GM23338 (cell line): ENCODE data around the gene RASGRP3. TPM values are rescaled to one million over a fixed set of nuclear protein-coding genes. Genes with fewer than 3 reads are reported as not detected.
A peak's percentile ranks its signal among the peaks of the same experiment; 100 is the strongest.

Experiments
- ATAC-seq: fragments of 200-7000 bp; cut with Tn5 transposase; 3 replicates; pipeline ENCODE4 v1.9.1; 2020
- DNase-seq: peaks from one replicate; pipeline ENCODE4 v3.0.0-alpha.2; 2015; ENCODE audit warnings: low spot score
- H2AFZ ChIP-seq: fragments of 200-600 bp; sonication (generic); 2 replicates; pipeline ENCODE4 v1.8.0; 2016; ENCODE audit warnings: antibody characterized with exemption, mild to moderate bottlenecking, moderate library complexity
- H3F3A ChIP-seq: fragments of 200-600 bp; sonication (generic); replicated peaks from 2 replicates; pipeline ENCODE4 v1.8.0; 2017; ENCODE audit warnings: antibody characterized with exemption, mixed run types, low read depth
- H3K27ac ChIP-seq: fragments of 200-600 bp; sonication (generic); 2 replicates; pipeline ENCODE4 v1.6.1; 2016; ENCODE audit warnings: low read depth
- H3K27me3 ChIP-seq: fragments of 200-600 bp; sonication (generic); 2 replicates; pipeline ENCODE4 v1.8.0; 2016; ENCODE audit warnings: mild to moderate bottlenecking, mixed run types, moderate library complexity; ENCODE audit not compliant: insufficient read depth
- H3K36me3 ChIP-seq: fragments of 200-600 bp; sonication (generic); 2 replicates; pipeline ENCODE4 v1.8.0; 2016; ENCODE audit warnings: mild to moderate bottlenecking; ENCODE audit not compliant: insufficient read depth
- H3K4me1 ChIP-seq: fragments of 200-600 bp; sonication (generic); 2 replicates; pipeline ENCODE4 v1.8.0; 2016; ENCODE audit warnings: mild to moderate bottlenecking, moderate library complexity; ENCODE audit not compliant: insufficient read depth
- H3K4me2 ChIP-seq: fragments of 200-600 bp; sonication (generic); 2 replicates; pipeline ENCODE4 v1.7.1; 2017; ENCODE audit warnings: mixed run types
- H3K4me3 ChIP-seq: fragments of 200-600 bp; sonication (generic); 2 replicates; pipeline ENCODE4 v1.6.1; 2016; ENCODE audit warnings: mixed run types
- H3K79me2 ChIP-seq: fragments of 200-600 bp; sonication (generic); replicated peaks from 2 replicates; pipeline ENCODE4 v1.8.0; 2017; ENCODE audit warnings: mild to moderate bottlenecking; ENCODE audit not compliant: insufficient read depth
- H3K9me2 ChIP-seq: fragments of 200-600 bp; sonication (generic); 2 replicates; pipeline ENCODE4 v1.8.0; 2017; ENCODE audit not compliant: insufficient read depth
- H4K20me1 ChIP-seq: fragments of 200-600 bp; sonication (generic); replicated peaks from 2 replicates; pipeline ENCODE4 v1.8.0; 2017; ENCODE audit warnings: mild to moderate bottlenecking; ENCODE audit not compliant: insufficient read depth
- H3K27ac Mint-ChIP-seq: 2 replicates; pipeline ENCODE4 v1.8.0; 2020; ENCODE audit warnings: inconsistent platforms, mild to moderate bottlenecking, moderate library complexity, mixed read lengths
- H3K27me3 Mint-ChIP-seq: 3 replicates; pipeline ENCODE4 v1.8.0; 2022; ENCODE audit warnings: low read depth, mild to moderate bottlenecking, moderate library complexity, mixed read lengths, inconsistent platforms; ENCODE audit not compliant: insufficient read depth, poor library complexity
- H3K36me3 Mint-ChIP-seq: 3 replicates; pipeline ENCODE4 v1.8.0; 2021; ENCODE audit warnings: low read depth, mild to moderate bottlenecking, inconsistent platforms, moderate library complexity, mixed read lengths
- H3K4me1 Mint-ChIP-seq: 3 replicates; pipeline ENCODE4 v1.8.0; 2020; ENCODE audit warnings: mild to moderate bottlenecking, inconsistent platforms, mixed read lengths
- H3K4me3 Mint-ChIP-seq: 3 replicates; pipeline ENCODE4 v1.8.0; 2021; ENCODE audit warnings: moderate library complexity, mild to moderate bottlenecking, inconsistent platforms, mixed read lengths
- H3K9me3 Mint-ChIP-seq: 3 replicates; pipeline ENCODE4 v1.8.0; 2020; ENCODE audit warnings: moderate library complexity, mild to moderate bottlenecking, inconsistent platforms, mixed read lengths
- polyA plus RNA-seq: library from polyadenylated mRNA; unstranded; fragments of >200 nt; fragmentation: Nextera tagmentation; extraction: Ambion mirVana; gene quantifications from 2 replicates; pipeline ENCODE4 v1.2.1, GENCODE V29; 2016
- total RNA-seq: library from RNA; depleted of rRNA; stranded (reverse); fragments of >200 nt; shearing (Covaris generic); gene quantifications from 2 replicates; pipeline ENCODE4 v1.2.3, GENCODE V29; 2014
- TF ChIP-seq, protein P1 (sequence below), 2 experiments: fragments of 200-600 bp in 1 of 2; sonication (generic) in 1 of 2; conservative IDR thresholded peaks; 2 replicates each; pipeline versions ENCODE4 v1.5.1 to v1.6.1; 2016 to 2017; ENCODE audit warnings: antibody characterized with exemption in 2 of 2, low read depth in 2 of 2, mild to moderate bottlenecking in 2 of 2, moderate library complexity in 1 of 2
- TF ChIP-seq, protein P2 (sequence below): IDR thresholded peaks from one replicate; pipeline ENCODE4 v1.6.1; 2018; ENCODE audit warnings: antibody characterized with exemption; ENCODE audit not compliant: unreplicated experiment
- TF ChIP-seq, protein P3 (sequence below): fragments of 250-450 bp; sonication (Bioruptor Pico); IDR thresholded peaks from 2 replicates; pipeline ENCODE4 v1.5.0; 2020; ENCODE audit warnings: mild to moderate bottlenecking, moderate library complexity

RASGRP3 gene
- total and polyA plus RNA-seq, 2 experiments from 2014 or later = 0.19 to 0.69 TPM

DNA sequence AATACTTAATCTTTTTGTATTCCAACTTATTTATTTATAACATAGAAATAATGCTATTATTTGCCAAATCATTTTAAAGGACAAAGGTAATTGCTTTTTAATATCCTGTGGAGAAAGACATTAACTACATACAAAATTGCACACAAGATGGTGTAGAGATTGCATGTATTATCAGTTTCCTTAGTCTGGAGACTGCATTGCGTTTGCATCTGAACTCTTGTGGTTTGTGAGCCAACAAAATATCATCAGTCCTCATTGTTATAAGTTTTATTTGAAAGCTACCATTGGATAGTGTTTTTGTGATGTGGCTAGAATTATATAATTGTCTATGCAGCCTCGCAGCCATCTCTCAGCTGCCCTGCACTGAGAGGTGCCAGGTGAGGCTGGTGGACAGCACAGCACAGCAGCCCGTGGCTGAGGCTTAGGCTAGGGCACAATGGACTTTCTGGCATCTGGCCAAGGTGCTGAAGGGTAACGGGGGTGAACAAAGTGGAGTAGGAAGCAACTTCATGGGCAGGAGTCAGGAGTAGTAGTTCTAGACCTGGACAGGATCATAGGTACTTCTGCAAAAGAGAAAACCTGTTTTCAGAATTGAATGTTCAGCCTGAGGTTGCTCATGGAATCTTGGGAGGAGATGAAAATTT, 15.1 kb downstream of the RASGRP3 start:
- Histone ChIP-seq H3K4me3 (no peak overlapping the region), H3K4me2 (no peak overlapping the region), H3K27me3 (no peaks in the 10 kb centered on the region), H4K20me1 (no peaks in the 10 kb centered on the region), H2AFZ (no peak overlapping the region), H3K36me3 (no peaks in the 10 kb centered on the region), H3K79me2 (no peaks in the 10 kb centered on the region), H3K9me2 (peaks cover 9% of the 10 kb centered on the region; the same call in 1 of the 2 replicates), H3F3A (no peaks in the 10 kb centered on the region), H3K4me1 (no peaks in the 10 kb centered on the region), H3K27ac (no peak overlapping the region)
- DNase-seq (peak; percentile 42), ATAC-seq (peak; percentile 86)
- Mint-ChIP-seq H3K4me1 (peaks cover 4% of the 10 kb centered on the region; the same call in 2 of the 3 replicates), H3K4me3 (no peak overlapping the region), H3K27ac (no peak overlapping the region), H3K36me3 (peaks cover 1% of the 10 kb centered on the region; the same call in 1 of the 3 replicates), H3K27me3 (no peaks in the 10 kb centered on the region), H3K9me3 (peaks cover 1% of the 10 kb centered on the region; the same call in 1 of the 3 replicates)
- TF ChIP-seq, protein P1, sequence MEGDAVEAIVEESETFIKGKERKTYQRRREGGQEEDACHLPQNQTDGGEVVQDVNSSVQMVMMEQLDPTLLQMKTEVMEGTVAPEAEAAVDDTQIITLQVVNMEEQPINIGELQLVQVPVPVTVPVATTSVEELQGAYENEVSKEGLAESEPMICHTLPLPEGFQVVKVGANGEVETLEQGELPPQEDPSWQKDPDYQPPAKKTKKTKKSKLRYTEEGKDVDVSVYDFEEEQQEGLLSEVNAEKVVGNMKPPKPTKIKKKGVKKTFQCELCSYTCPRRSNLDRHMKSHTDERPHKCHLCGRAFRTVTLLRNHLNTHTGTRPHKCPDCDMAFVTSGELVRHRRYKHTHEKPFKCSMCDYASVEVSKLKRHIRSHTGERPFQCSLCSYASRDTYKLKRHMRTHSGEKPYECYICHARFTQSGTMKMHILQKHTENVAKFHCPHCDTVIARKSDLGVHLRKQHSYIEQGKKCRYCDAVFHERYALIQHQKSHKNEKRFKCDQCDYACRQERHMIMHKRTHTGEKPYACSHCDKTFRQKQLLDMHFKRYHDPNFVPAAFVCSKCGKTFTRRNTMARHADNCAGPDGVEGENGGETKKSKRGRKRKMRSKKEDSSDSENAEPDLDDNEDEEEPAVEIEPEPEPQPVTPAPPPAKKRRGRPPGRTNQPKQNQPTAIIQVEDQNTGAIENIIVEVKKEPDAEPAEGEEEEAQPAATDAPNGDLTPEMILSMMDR (conservative IDR thresholded peaks at IDR 0.05; ENCODE audit: low read depth in 2 of 2) = no peak
- TF ChIP-seq, protein P2, sequence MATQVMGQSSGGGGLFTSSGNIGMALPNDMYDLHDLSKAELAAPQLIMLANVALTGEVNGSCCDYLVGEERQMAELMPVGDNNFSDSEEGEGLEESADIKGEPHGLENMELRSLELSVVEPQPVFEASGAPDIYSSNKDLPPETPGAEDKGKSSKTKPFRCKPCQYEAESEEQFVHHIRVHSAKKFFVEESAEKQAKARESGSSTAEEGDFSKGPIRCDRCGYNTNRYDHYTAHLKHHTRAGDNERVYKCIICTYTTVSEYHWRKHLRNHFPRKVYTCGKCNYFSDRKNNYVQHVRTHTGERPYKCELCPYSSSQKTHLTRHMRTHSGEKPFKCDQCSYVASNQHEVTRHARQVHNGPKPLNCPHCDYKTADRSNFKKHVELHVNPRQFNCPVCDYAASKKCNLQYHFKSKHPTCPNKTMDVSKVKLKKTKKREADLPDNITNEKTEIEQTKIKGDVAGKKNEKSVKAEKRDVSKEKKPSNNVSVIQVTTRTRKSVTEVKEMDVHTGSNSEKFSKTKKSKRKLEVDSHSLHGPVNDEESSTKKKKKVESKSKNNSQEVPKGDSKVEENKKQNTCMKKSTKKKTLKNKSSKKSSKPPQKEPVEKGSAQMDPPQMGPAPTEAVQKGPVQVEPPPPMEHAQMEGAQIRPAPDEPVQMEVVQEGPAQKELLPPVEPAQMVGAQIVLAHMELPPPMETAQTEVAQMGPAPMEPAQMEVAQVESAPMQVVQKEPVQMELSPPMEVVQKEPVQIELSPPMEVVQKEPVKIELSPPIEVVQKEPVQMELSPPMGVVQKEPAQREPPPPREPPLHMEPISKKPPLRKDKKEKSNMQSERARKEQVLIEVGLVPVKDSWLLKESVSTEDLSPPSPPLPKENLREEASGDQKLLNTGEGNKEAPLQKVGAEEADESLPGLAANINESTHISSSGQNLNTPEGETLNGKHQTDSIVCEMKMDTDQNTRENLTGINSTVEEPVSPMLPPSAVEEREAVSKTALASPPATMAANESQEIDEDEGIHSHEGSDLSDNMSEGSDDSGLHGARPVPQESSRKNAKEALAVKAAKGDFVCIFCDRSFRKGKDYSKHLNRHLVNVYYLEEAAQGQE = peak; percentile 77

DNA sequence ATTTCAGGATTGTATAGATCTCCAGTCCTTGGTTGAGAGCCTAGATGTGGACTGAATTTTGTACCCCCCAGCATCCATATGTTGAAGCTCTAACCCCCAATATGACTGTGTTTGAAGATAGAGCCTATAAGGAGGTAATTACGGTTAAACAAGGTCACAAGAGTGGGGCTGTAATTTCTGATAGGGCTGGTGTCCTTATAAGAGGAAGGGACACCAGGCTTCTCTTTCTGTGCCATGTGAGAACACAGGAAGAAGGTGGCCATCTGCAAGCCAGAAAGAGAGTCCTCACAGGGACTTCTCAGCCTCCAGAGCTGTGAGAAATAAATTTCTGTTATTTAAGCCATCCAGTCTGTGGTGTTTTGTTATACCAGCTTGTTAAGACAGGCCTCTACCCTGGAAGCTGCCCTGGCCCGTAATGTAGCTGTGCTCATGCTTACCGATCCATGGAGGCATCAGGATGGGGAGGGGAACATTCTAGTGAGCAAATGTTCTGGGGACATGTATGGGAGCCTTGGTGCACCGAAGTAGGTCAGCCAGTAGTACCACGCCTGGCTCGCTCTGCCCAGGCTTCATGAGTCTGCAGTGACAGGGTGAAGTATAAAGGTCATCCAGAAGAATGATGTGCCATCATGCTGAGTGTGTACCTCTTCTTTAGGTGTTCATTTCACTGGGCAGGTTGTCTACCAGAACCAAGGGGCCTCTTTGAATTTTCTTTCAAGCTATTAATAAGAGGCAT, 16.1 kb downstream of the RASGRP3 start:
- Histone ChIP-seq H3K27ac (no peak overlapping the region), H2AFZ (no peak overlapping the region), H3K27me3 (no peaks in the 10 kb centered on the region), H4K20me1 (no peaks in the 10 kb centered on the region), H3K4me3 (no peak overlapping the region), H3K9me2 (peaks cover 9% of the 10 kb centered on the region; the same call in 1 of the 2 replicates), H3K79me2 (no peaks in the 10 kb centered on the region), H3K36me3 (no peaks in the 10 kb centered on the region), H3K4me1 (no peaks in the 10 kb centered on the region), H3K4me2 (no peak overlapping the region), H3F3A (no peaks in the 10 kb centered on the region)
- H3K9me3 Mint-ChIP-seq = no peaks in the 10 kb centered on the region
- H3K4me3 Mint-ChIP-seq = no peak overlapping the region
- no peak overlapping the region for H3K27ac Mint-ChIP-seq
- no peaks in the 10 kb centered on the region for H3K27me3 Mint-ChIP-seq
- DNase-seq (no peak), ATAC-seq (no peak)
- H3K4me1 Mint-ChIP-seq = peaks cover 2% of the 10 kb centered on the region; the same call in 1 of the 3 replicates
- H3K36me3 Mint-ChIP-seq = no peaks in the 10 kb centered on the region
- TF ChIP-seq, protein P3, sequence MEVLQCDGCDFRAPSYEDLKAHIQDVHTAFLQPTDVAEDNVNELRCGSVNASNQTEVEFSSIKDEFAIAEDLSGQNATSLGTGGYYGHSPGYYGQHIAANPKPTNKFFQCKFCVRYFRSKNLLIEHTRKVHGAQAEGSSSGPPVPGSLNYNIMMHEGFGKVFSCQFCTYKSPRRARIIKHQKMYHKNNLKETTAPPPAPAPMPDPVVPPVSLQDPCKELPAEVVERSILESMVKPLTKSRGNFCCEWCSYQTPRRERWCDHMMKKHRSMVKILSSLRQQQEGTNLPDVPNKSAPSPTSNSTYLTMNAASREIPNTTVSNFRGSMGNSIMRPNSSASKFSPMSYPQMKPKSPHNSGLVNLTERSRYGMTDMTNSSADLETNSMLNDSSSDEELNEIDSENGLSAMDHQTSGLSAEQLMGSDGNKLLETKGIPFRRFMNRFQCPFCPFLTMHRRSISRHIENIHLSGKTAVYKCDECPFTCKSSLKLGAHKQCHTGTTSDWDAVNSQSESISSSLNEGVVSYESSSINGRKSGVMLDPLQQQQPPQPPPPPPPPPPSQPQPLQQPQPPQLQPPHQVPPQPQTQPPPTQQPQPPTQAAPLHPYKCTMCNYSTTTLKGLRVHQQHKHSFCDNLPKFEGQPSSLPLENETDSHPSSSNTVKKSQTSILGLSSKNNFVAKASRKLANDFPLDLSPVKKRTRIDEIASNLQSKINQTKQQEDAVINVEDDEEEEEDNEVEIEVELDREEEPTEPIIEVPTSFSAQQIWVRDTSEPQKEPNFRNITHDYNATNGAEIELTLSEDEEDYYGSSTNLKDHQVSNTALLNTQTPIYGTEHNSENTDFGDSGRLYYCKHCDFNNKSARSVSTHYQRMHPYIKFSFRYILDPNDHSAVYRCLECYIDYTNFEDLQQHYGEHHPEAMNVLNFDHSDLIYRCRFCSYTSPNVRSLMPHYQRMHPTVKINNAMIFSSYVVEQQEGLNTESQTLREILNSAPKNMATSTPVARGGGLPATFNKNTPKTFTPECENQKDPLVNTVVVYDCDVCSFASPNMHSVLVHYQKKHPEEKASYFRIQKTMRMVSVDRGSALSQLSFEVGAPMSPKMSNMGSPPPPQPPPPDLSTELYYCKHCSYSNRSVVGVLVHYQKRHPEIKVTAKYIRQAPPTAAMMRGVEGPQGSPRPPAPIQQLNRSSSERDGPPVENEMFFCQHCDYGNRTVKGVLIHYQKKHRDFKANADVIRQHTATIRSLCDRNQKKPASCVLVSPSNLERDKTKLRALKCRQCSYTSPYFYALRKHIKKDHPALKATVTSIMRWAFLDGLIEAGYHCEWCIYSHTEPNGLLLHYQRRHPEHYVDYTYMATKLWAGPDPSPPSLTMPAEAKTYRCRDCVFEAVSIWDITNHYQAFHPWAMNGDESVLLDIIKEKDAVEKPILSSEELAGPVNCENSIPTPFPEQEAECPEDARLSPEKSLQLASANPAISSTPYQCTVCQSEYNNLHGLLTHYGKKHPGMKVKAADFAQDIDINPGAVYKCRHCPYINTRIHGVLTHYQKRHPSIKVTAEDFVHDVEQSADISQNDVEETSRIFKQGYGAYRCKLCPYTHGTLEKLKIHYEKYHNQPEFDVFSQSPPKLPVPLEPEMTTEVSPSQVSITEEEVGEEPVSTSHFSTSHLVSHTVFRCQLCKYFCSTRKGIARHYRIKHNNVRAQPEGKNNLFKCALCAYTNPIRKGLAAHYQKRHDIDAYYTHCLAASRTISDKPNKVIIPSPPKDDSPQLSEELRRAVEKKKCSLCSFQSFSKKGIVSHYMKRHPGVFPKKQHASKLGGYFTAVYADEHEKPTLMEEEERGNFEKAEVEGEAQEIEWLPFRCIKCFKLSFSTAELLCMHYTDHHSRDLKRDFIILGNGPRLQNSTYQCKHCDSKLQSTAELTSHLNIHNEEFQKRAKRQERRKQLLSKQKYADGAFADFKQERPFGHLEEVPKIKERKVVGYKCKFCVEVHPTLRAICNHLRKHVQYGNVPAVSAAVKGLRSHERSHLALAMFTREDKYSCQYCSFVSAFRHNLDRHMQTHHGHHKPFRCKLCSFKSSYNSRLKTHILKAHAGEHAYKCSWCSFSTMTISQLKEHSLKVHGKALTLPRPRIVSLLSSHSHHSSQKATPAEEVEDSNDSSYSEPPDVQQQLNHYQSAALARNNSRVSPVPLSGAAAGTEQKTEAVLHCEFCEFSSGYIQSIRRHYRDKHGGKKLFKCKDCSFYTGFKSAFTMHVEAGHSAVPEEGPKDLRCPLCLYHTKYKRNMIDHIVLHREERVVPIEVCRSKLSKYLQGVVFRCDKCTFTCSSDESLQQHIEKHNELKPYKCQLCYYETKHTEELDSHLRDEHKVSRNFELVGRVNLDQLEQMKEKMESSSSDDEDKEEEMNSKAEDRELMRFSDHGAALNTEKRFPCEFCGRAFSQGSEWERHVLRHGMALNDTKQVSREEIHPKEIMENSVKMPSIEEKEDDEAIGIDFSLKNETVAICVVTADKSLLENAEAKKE (CRISPR knock-in tag) = no peak
